Measurements from ENCODE around the gene CDS2. TPM values are rescaled to one million over a fixed set of nuclear protein-coding genes. Genes with fewer than 3 reads are reported as not detected.

Gene CDS2
- total RNA-seq, 2 experiments from 2014 or later = 16.6 to 42.8 TPM

DNA sequence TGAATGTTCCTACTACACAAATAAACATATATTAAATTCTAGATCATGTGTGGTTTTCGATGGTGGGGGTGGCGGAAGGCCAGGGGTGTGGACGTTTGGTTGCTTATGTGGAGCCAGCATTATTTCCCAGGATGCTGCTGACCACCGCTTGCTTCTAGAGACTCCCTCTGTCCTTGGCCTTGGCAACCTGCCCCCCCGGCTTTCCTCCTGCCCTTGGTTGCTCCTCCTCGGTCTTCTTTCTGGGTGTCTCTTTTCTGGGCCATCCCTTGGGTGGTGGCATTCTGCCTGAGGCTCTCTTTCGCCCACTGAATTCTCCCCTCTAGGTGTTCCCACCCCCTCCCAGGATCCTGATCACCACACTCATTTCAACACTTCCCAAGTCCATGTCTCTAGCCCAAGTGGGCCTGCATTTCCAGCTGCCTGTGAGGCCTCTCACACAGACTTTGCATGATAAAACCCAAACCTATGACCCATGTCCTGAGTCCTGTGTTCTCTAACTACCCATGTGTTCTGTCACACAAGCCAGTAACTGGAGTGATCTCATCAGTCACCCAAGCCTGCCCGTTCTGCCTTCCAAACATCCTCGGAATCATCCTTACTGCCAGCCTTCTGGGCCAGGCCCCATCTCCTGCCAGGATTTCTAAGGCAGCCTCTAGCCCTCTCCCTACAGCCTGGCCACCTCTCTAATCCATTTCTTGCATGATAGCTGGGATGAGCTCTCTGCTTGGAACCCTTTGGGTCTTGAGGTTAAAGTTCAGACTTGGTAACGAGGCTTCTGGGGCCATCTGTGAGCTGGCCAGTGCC, 71.2 kb downstream of the CDS2 start:
- Histone ChIP-seq H3K4me2 (ENCODE audit: low read length) (no peak overlapping the region), H3K9me3 (ENCODE audit: low read length) (no peaks in the 10 kb centered on the region), H4K20me1 (ENCODE audit: insufficient read depth, low read length) (no peaks in the 10 kb centered on the region), H3K79me2 (ENCODE audit: insufficient read depth, low read depth, low read length) (no peaks in the 10 kb centered on the region), H3K9me2 (ENCODE audit: insufficient read depth, low read length) (no peaks in the 10 kb centered on the region), H3K27ac (ENCODE audit: low read depth, low read length, poor library complexity, severe bottlenecking) (no peak overlapping the region), H3K36me3 (ENCODE audit: insufficient read depth, low read length) (no peaks in the 10 kb centered on the region), H2AFZ (ENCODE audit: low read length) (no peak overlapping the region), H3K4me1 (ENCODE audit: insufficient read depth, low read length, poor library complexity, severe bottlenecking) (peaks cover 14% of the 10 kb centered on the region), H3K4me3 (ENCODE audit: low read depth, low read length, poor library complexity, severe bottlenecking) (no peak overlapping the region)
- intact Hi-C loops (cut with micrococcal nuclease; ENCODE audit: unreplicated experiment) = loop anchor here (10.0 kb wide), 1 partner anchor 243 kb away; no protein-coding TSS in a partner anchor
- TF ChIP-seq, protein P1, sequence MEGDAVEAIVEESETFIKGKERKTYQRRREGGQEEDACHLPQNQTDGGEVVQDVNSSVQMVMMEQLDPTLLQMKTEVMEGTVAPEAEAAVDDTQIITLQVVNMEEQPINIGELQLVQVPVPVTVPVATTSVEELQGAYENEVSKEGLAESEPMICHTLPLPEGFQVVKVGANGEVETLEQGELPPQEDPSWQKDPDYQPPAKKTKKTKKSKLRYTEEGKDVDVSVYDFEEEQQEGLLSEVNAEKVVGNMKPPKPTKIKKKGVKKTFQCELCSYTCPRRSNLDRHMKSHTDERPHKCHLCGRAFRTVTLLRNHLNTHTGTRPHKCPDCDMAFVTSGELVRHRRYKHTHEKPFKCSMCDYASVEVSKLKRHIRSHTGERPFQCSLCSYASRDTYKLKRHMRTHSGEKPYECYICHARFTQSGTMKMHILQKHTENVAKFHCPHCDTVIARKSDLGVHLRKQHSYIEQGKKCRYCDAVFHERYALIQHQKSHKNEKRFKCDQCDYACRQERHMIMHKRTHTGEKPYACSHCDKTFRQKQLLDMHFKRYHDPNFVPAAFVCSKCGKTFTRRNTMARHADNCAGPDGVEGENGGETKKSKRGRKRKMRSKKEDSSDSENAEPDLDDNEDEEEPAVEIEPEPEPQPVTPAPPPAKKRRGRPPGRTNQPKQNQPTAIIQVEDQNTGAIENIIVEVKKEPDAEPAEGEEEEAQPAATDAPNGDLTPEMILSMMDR (conservative IDR thresholded peaks at IDR 0.05; ENCODE audit: low read length) = no peak
- TF ChIP-seq EZH2phosphoT487 (IDR thresholded peaks at IDR 0.05; ENCODE audit: borderline replicate concordance, low read depth, low read length) = no peak
- DNase-seq (ENCODE audit: low spot score) = no peak
- POLR2A ChIA-PET = no interaction called here
- BruUV-seq (replicated peaks) = no TSS peak
- CTCF ChIA-PET (ENCODE audit: unreplicated experiment) = interaction anchor here (0.7 kb wide), 1 partner anchor 72 kb away, joined by 3 read pairs; no protein-coding TSS in a partner anchor

DNA sequence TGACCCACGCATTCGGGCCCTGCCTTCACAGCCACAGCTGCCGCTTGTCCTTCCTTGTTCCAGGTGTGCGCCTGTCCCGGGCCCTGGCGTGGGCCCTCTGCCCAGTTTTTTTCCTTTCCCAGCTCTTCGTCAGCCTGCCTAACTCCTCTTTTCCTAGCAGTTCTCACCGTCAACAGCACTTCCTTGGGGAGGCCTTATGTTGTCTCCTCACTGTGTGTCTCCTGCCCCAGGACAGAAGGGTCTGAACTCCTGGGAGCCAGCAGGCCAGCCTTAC, 71.8 kb downstream of the CDS2 start:
- H3K36me3 ChIP-seq (ENCODE audit: insufficient read depth, low read length) = no peaks in the 10 kb centered on the region
- TF ChIP-seq, protein P1 (conservative IDR thresholded peaks at IDR 0.05; ENCODE audit: low read length) = no peak
- no peak for TF ChIP-seq EZH2phosphoT487 (IDR thresholded peaks at IDR 0.05; ENCODE audit: borderline replicate concordance, low read depth, low read length)
- POLR2A ChIA-PET = no interaction called here
- H3K9me2 ChIP-seq (ENCODE audit: insufficient read depth, low read length) = no peaks in the 10 kb centered on the region
- no peak overlapping the region for H3K4me2 ChIP-seq (ENCODE audit: low read length)
- peaks cover 8% of the 10 kb centered on the region for H3K4me1 ChIP-seq (ENCODE audit: insufficient read depth, low read length, poor library complexity, severe bottlenecking)
- intact Hi-C loops (cut with micrococcal nuclease; ENCODE audit: unreplicated experiment) = loop anchor here (10.0 kb wide), 1 partner anchor 244 kb away; no protein-coding TSS in a partner anchor
- H3K27ac ChIP-seq (ENCODE audit: low read depth, low read length, poor library complexity, severe bottlenecking) = no peak overlapping the region
- H4K20me1 ChIP-seq (ENCODE audit: insufficient read depth, low read length) = no peaks in the 10 kb centered on the region
- H2AFZ ChIP-seq (ENCODE audit: low read length) = no peak overlapping the region
- no peaks in the 10 kb centered on the region for H3K9me3 ChIP-seq (ENCODE audit: low read length)
- no peaks in the 10 kb centered on the region for H3K79me2 ChIP-seq (ENCODE audit: insufficient read depth, low read depth, low read length)
- no peak for DNase-seq (ENCODE audit: low spot score)
- BruUV-seq (replicated peaks) = no TSS peak
- CTCF ChIA-PET (ENCODE audit: unreplicated experiment) = interaction anchor here (0.7 kb wide), 1 partner anchor 72 kb away, joined by 3 read pairs; no protein-coding TSS in a partner anchor
- H3K4me3 ChIP-seq (ENCODE audit: low read depth, low read length, poor library complexity, severe bottlenecking) = no peak overlapping the region

DNA sequence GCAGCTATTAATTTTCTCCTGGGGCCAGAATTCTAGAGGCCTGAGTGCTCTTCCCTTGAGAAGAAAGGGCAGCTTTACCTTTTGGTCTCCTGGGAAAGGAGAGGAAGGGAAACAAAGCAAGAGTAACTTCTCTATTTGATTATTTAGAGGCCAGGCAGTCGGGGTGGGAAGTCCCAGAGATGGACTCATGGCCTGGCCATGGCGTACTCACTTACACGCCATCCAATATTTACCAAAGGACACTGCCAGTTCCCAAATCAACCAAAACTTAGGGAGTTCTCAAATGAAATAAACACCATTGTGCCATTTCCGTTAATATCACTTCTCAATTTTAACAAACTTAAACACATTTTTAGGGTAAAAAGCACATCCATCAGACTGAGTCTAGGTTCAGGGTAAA, 76.6 kb downstream of the CDS2 start:
- intact Hi-C loops (cut with micrococcal nuclease; ENCODE audit: unreplicated experiment) = loop anchor here (10.0 kb wide), 1 partner anchor 459 kb away; no protein-coding TSS in a partner anchor
- no peak overlapping the region for H3K4me2 ChIP-seq (ENCODE audit: low read length)
- H3K4me1 ChIP-seq (ENCODE audit: insufficient read depth, low read length, poor library complexity, severe bottlenecking) = no peaks in the 10 kb centered on the region
- no peaks in the 10 kb centered on the region for H4K20me1 ChIP-seq (ENCODE audit: insufficient read depth, low read length)
- no TSS peak for BruUV-seq (replicated peaks)
- H3K9me3 ChIP-seq (ENCODE audit: low read length) = no peaks in the 10 kb centered on the region
- H3K79me2 ChIP-seq (ENCODE audit: insufficient read depth, low read depth, low read length) = no peaks in the 10 kb centered on the region
- no peak overlapping the region for H3K27ac ChIP-seq (ENCODE audit: low read depth, low read length, poor library complexity, severe bottlenecking)
- CTCF ChIA-PET (ENCODE audit: unreplicated experiment) = no interaction called here
- H3K4me3 ChIP-seq (ENCODE audit: low read depth, low read length, poor library complexity, severe bottlenecking) = no peak overlapping the region
- TF ChIP-seq, protein P1 (conservative IDR thresholded peaks at IDR 0.05; ENCODE audit: low read length) = no peak
- no peak for TF ChIP-seq EZH2phosphoT487 (IDR thresholded peaks at IDR 0.05; ENCODE audit: borderline replicate concordance, low read depth, low read length)
- no peak for DNase-seq (ENCODE audit: low spot score)
- H3K36me3 ChIP-seq (ENCODE audit: insufficient read depth, low read length) = no peaks in the 10 kb centered on the region
- POLR2A ChIA-PET = interaction anchor here (2.2 kb wide), 1 partner anchor 11 kb away, joined by 4 read pairs; no protein-coding TSS in a partner anchor
- H3K9me2 ChIP-seq (ENCODE audit: insufficient read depth, low read length) = no peaks in the 10 kb centered on the region
- H2AFZ ChIP-seq (ENCODE audit: low read length) = no peak overlapping the region

Measured in OCI-LY7 (cell line).